Right lobe of liver (tissue), 4 donors: ENCODE data around the gene ODAD2.

Experiments used
- POLR2A ChIP-seq: fragments of 450-650 bp; IDR thresholded peaks from one replicate; pipeline ENCODE4 v1.6.1; 2017; ENCODE audit warnings: antibody characterized with exemption, mild to moderate bottlenecking
- TF ChIP-seq, protein P1 (sequence below), 4 donors: fragments of 200-600 bp in 3 of 4; fragments of 450-650 bp in 1 of 4; IDR thresholded peaks; one replicate each; pipeline versions ENCODE4 v1.5.1 to v1.8.0; 2016 to 2022; ENCODE audit warnings: antibody characterized with exemption in 4 of 4, mild to moderate bottlenecking in 2 of 4
- donor health status: DM: no; HTN: no; CAD: no.
- donor health status: DM: no; HTN: no; CAD: no.
- donor health status: DM: no; HTN: yes; CAD: no.

DNA sequence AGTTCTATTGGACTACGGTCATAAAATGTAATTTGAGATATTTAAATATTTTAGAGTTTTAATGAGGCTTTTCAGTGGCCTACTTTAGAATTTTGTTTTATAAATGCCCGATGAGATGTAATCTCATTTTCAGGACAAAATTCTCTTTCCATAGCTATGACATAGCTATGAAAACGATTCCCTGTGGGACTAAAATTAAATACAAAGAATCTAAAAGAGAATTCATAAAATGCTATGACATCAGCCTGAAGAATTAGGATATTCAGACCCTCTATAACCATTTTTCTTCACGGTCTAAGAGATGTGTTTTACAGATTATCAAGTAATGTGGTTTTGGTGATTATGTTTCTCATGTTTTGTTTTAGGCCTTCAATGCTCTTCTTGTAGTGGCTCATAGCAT lies 48.2 kb upstream of the ODAD2 start:
- no peak for TF ChIP-seq POLR2A
- TF ChIP-seq, protein P1, sequence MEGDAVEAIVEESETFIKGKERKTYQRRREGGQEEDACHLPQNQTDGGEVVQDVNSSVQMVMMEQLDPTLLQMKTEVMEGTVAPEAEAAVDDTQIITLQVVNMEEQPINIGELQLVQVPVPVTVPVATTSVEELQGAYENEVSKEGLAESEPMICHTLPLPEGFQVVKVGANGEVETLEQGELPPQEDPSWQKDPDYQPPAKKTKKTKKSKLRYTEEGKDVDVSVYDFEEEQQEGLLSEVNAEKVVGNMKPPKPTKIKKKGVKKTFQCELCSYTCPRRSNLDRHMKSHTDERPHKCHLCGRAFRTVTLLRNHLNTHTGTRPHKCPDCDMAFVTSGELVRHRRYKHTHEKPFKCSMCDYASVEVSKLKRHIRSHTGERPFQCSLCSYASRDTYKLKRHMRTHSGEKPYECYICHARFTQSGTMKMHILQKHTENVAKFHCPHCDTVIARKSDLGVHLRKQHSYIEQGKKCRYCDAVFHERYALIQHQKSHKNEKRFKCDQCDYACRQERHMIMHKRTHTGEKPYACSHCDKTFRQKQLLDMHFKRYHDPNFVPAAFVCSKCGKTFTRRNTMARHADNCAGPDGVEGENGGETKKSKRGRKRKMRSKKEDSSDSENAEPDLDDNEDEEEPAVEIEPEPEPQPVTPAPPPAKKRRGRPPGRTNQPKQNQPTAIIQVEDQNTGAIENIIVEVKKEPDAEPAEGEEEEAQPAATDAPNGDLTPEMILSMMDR (IDR thresholded peaks at IDR 0.05): no peak
